Ramos (cell line): ENCODE measurements around the gene IFIT5.
"Not testable (repeated sequence)": the region's sequence is repeated elsewhere in the genome, so short reads cannot be mapped to it uniquely, and the experiment has no call there.

ENCODE experiments used
- in situ Hi-C: fragments of 300-500 bp; cut with MboI; formaldehyde crosslinking; loops from one replicate; pipeline ENCODE4 v1.14.3; 2022; ENCODE audit warnings: low sequenced_read_pairs; ENCODE audit not compliant: unreplicated experiment

The IFIT5 gene

GRCh38 chr10:89425000-89425399, 10.6 kb downstream of the IFIT5 start:
- in situ Hi-C loops: no loop called here

GRCh38 chr10:89426230-89426868, 12.0 kb downstream of the IFIT5 start:
- in situ Hi-C loops: no loop called here

GRCh38 chr10:89427629-89428028, 13.3 kb downstream of the IFIT5 start:
- in situ Hi-C loops: no loop called here

GRCh38 chr10:89428877-89429276, 14.5 kb downstream of the IFIT5 start:
- in situ Hi-C loops: no loop called here

DNA sequence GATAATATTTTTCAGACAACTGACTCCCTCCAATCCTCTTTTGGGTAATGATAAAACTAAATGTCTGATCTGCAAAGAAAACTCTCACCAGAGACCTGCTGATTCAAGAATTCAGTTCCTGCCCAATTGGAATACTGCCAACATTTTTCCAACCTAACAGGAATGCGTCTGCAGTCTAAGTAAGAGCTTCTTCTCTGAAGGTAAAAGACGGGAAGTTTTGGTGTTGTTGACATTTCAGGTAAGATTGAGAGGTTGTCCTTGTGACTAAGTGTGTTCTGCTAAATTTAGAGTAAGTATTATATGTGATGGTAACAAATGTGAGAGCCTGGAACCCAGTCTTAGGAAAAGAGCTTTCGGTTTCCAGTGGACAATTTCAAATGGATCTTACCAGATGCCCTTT, 17.6 kb downstream of the IFIT5 start:
- in situ Hi-C loops: no loop called here

GRCh38 chr10:89438525-89438924, 24.2 kb downstream of the IFIT5 start:
- in situ Hi-C loops: no loop called here

DNA sequence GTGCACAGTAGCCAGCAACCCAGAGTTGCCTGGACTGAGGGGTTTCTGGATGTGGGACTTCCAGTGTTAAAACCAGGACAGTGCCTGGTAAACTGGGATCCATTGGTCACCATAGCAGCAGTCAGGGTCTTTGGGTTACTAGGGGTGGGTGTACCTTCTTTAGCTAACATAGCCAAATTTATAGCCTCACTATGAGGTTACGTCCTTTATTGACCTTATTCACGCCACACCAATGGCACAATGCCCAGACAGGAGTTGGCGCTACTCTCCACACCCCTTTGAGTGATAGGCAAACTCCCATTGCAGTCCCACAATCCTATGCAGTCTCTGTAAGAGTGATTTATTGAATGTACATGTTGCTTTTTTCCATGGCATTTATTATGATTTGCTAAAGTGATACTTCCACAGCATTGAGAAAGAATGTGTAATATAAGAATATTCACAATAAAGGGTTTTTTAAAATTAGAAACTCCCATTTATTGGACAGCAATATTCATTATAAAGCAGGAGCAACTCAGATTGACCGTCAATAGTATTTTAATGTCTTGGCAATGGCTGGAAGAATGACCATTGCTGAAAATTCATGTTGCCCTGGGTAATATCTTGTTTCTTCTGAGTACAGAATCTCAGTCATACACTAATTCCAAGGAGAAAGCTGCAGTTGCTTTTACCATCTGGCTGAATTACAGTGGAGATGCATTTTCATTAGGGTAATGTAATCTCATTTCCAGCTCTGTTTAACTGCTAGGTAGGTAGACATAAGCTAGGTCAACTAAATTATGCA, 26.1 kb downstream of the IFIT5 start:
- in situ Hi-C loops: no loop called here

GRCh38 chr10:89442289-89442688, 27.9 kb downstream of the IFIT5 start:
- in situ Hi-C loops: no loop called here

DNA sequence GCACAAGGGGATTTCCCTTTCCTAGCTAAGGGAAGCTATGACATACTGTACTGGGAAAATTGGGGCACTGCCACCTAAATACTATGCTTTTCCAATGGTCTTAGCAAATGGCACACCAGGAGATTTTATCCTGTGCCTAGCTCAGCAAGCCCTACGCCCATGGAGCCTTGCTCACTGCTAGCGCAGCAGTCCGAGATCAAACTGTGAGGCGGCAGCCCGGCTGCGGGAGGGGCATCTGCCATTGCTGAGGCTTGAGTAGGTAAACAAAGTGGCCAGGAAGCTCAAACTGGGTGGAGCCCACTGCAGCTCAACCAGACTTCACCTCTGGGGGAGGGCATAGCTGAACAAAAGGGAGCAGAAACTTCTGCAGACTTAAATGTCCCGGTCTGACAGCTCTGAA, 30.5 kb downstream of the IFIT5 start:
- in situ Hi-C loops: not testable (repeated sequence)

GRCh38 chr10:89450901-89451300, 36.5 kb downstream of the IFIT5 start:
- in situ Hi-C loops: no loop called here

DNA sequence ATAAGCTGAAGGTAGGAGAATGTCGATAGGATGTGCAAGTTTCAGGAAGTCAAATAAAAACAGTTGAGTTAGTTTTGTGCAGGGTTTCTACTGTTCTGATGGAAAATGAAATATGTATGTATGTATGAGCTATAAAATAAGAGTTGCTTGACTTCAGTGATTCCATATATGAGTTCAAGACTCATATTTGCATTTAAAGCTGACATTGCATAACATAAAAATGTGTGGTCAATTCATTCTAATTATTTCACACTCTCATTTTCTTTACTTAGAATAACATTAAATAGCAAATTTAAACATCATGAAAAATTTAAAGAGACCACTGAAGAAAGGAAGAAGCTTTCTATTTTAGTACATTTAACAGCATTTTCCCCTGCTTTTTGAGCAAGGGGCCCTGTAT, 37.8 kb downstream of the IFIT5 start:
- in situ Hi-C loops: no loop called here

DNA sequence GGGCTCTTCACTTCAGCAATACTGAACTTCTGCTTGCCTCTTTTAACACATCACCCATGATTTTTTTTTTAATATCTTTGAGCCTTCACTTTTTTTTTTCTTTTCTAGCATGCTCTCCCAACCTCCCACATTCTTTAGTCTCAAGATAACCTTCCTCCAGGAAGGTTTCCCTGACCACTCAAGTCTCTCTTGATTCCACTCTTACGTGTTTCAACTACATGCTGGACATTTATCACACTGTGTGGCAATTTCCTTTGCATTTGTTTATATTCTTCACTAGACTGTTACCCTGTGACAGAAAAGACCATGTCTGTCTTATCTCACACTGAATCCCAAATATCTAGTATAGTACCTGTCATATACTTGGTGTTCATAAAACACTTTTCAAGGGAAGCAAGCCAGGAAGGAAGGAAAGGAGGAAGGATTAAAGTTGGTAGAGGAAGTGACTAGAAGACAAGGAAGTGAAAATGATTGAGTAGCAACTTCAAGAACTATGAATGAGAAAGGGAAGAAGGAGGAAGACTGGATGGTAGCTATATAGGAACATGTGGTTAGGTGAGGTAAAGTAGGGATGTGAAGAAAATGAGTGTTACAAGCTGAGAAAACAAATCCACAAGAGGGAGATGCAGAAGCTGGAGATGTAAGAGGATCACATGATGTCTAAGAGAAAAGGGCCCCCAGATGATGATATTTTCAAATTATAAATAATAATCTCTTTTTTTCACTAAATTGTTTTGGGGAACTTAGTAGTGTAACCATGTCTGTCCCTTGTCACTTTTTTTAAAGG, 40.4 kb downstream of the IFIT5 start:
- in situ Hi-C loops: no loop called here

GRCh38 chr10:89458291-89458690, 43.9 kb downstream of the IFIT5 start:
- in situ Hi-C loops: no loop called here

- in situ Hi-C loops: no loop called here
These were observed 44.4 kb downstream of the IFIT5 start for GRCh38 chr10:89458784-89459183.

DNA sequence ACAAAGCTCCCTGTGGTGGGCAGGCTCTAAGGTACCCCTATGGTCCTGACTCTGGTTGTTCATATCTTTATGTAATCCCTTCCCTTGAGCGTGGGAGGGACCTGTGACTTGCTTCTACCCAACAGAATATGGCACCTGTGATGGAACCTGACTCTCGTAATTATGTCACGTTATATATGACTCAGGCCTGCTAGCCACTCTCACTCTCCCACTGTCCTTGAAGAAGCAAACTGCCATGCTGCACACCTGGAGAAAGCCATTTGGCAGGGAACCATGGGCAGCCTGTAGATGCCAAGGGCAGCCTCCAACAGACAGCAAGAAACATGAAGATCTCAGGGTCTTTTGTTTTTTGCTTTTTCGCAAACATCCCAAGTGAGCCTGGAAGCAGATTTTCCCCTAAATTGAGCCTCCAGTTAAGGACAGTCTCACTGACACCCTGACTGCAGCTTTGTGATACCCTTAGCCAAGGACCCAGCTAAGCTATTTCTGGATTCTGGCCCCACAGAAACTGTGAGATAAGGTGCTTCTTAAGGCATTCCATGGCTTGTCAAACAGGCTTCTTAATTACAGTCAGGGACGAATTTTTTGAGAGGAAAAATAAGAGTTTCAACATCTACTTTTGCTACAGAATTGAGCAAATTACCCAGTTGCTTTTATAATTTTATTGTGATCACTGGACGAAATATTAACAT, 49.6 kb downstream of the IFIT5 start:
- in situ Hi-C loops: no loop called here

GRCh38 chr10:89465196-89465595, 50.8 kb downstream of the IFIT5 start:
- in situ Hi-C loops: no loop called here

- in situ Hi-C loops: no loop called here
These were observed 52.2 kb downstream of the IFIT5 start for GRCh38 chr10:89466599-89467035.

- in situ Hi-C loops: no loop called here
These were observed 54.0 kb downstream of the IFIT5 start for GRCh38 chr10:89468191-89468965.

- in situ Hi-C loops: no loop called here
These were observed 55.1 kb downstream of the IFIT5 start for GRCh38 chr10:89469517-89469916.
